Bronchial epithelial cell (primary cell): Measurements from ENCODE around the gene RPL4. TPM values are rescaled to one million over a fixed set of nuclear protein-coding genes. Genes with fewer than 3 reads are reported as not detected.
A peak's percentile ranks its signal among the peaks of the same experiment; 100 is the strongest.

ENCODE experiments used
- DNase-seq: peaks from one replicate; pipeline ENCODE4 v3.0.0-alpha.2; 2010; ENCODE audit warnings: low read depth
- FAIRE-seq: peaks from 2 replicates; lab custom pipeline; 2011; peaks lifted over from hg19 to GRCh38; lab: Jason Lieb, UNC
- H3K27me3 ChIP-seq: 2 replicates; pipeline ENCODE4 v1.5.1; 2011; ENCODE audit warnings: low read length; ENCODE audit not compliant: control insufficient read depth, insufficient read depth
- H3K36me3 ChIP-seq: 2 replicates; pipeline ENCODE4 v1.5.1; 2011; ENCODE audit warnings: low read length; ENCODE audit not compliant: control insufficient read depth, insufficient read depth
- H3K4me3 ChIP-seq: 2 replicates; pipeline ENCODE4 v1.5.1; 2011; ENCODE audit warnings: mild to moderate bottlenecking, low read depth, low read length, control low read depth
- total RNA-seq: library from RNA; depleted of rRNA; stranded (reverse); fragments of >200 nt; gene quantifications from 2 replicates; pipeline ENCODE4 v1.2.1, GENCODE V29; 2014
- TF ChIP-seq, protein P1 (sequence below): IDR thresholded peaks from 2 replicates; pipeline ENCODE4 v1.5.1; 2011; ENCODE audit warnings: mild to moderate bottlenecking, moderate library complexity, low read length, control low read depth, inconsistent platforms; ENCODE audit not compliant: insufficient read depth, severe bottlenecking

The RPL4 gene
- total RNA-seq, 1 donor from 2014 or later = 4,509 TPM

DNA sequence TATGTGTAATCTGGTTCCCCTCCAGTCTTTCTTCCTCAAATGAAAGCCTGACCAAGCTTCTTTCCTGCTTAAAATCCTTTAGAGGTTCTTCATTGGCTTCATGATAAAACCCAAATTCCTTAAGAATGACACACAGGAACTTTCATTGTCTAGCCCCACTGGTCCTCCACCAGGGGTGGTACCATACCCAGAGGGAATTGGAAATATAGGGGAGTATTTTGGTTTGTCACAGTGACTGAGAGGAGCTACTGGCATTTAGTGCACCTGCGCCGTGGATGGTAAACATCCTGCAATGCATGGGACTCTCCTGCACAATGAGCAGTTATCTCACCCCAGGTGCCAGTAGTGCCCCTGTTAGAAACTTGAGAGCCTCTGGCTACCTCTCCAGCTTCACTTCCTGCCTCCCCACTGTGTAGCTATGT, 11.3 kb upstream of the RPL4 start:
- no peak overlapping the region for H3K4me3 ChIP-seq
- TF ChIP-seq, protein P1, sequence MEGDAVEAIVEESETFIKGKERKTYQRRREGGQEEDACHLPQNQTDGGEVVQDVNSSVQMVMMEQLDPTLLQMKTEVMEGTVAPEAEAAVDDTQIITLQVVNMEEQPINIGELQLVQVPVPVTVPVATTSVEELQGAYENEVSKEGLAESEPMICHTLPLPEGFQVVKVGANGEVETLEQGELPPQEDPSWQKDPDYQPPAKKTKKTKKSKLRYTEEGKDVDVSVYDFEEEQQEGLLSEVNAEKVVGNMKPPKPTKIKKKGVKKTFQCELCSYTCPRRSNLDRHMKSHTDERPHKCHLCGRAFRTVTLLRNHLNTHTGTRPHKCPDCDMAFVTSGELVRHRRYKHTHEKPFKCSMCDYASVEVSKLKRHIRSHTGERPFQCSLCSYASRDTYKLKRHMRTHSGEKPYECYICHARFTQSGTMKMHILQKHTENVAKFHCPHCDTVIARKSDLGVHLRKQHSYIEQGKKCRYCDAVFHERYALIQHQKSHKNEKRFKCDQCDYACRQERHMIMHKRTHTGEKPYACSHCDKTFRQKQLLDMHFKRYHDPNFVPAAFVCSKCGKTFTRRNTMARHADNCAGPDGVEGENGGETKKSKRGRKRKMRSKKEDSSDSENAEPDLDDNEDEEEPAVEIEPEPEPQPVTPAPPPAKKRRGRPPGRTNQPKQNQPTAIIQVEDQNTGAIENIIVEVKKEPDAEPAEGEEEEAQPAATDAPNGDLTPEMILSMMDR = no peak
- DNase-seq = no peak
- H3K36me3 ChIP-seq = peaks cover 5% of the 10 kb centered on the region
- no peaks in the 10 kb centered on the region for H3K27me3 ChIP-seq
- FAIRE-seq = no peak

DNA sequence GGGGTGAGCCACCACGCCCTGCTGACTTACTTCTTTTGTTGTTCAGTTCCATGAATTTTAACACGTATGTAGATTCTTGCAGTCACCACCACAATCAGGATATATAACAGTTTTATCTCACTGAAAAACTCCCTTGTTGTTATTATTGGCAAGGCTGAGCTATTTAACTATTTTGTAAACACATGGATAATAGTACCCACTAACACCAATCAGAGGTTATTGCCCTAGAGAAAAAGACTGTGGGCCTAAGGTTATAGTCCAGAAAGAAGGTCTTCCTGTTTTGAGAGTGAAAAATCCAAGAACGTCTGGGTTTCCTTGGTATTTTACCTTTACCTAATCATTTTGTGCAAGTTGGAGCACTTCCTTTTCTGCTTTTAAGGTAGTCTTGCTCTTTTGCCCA, 9.9 kb upstream of the RPL4 start:
- TF ChIP-seq, protein P1 = no peak
- Histone ChIP-seq H3K4me3 (no peak overlapping the region), H3K36me3 (peaks cover 5% of the 10 kb centered on the region), H3K27me3 (no peaks in the 10 kb centered on the region)
- DNase-seq (no peak), FAIRE-seq (no peak)

DNA sequence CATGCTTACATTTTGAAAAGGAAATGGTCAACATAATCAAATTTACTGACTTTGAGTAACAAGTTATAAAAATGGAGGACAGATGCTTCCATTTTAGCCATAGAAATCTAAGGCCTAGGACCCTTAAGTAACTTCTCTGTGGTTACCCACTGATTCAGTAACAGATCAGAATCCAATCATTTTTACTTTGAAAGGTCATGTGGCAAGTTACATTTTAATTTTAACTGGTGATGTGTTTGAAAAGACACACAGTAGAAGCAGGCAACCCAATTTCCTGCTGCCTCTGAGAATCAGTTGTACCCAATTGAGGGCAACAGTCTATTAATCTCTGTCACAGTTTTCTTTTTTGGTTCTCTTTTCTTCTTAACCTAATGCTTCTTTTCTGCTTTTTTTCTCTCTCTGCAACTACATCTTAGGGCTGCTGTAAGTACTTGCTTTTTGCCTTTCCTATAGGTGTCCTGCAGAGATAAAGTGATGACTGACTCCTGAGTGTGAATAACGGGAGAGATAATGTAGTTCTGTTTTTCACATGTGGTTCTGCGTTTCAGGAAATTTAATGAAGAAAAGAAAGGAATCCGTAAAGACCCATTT, 3.7 kb upstream of the RPL4 start:
- TF ChIP-seq, protein P1 = no peak
- Histone ChIP-seq H3K36me3 (no peaks in the 10 kb centered on the region), H3K4me3 (no peak overlapping the region), H3K27me3 (no peaks in the 10 kb centered on the region)
- DNase-seq (no peak), FAIRE-seq (no peak)

DNA sequence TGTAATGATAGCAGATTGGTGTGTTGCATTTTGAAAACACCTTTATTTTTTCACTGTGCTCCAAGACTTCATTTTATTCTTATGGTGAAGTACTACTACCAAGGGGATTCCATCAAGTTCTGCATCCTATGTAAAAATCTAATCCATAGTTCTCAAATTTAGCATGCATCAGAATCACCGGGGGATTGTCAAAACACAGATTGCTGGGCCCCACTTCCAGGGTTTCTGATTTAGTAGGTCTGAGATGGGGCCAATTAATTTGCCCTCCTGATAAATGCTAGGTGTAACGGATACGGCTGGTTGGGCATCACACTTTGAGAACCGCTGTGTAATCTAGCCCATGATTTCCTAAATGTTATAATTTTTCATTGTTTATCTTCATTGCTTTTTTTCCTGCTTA, 1.2 kb upstream of the RPL4 start:
- Histone ChIP-seq H3K4me3 (peak overlapping the region; percentile 100), H3K27me3 (no peaks in the 10 kb centered on the region), H3K36me3 (peaks cover 8% of the 10 kb centered on the region)
- TF ChIP-seq, protein P1 = no peak
- DNase-seq (no peak), FAIRE-seq (no peak)

GRCh38 chr15:66505430-66505811, 766 bp upstream of the RPL4 start:
- Histone ChIP-seq H3K36me3 (peaks cover 10% of the 10 kb centered on the region), H3K4me3 (peak overlapping the region; percentile 100), H3K27me3 (no peaks in the 10 kb centered on the region)
- DNase-seq (peak; percentile 43), FAIRE-seq (no peak)
- TF ChIP-seq, protein P1 = no peak
